HepG2 (cell line): ENCODE measurements around the gene CD79A. TPM values are rescaled to one million over a fixed set of nuclear protein-coding genes. Genes with fewer than 3 reads are reported as not detected.

Experiments
- CREB1 ChIP-seq, 2 experiments: fragments of 450-650 bp in 1 of 2; IDR thresholded peaks; 2 replicates each; pipeline ENCODE4 v1.6.1; 2016 to 2017; ENCODE audit warnings: control low read depth in 1 of 2, mild to moderate bottlenecking in 1 of 2, missing compliant biosample characterization in 1 of 2, missing genetic modification characterization in 1 of 2
- FOXA3 ChIP-seq: IDR thresholded peaks from 2 replicates; pipeline ENCODE4 v1.6.1; 2016; ENCODE audit warnings: missing genetic modification reagents, missing compliant biosample characterization
- JARID2 ChIP-seq: sonication (generic); formaldehyde crosslinking; IDR thresholded peaks from 2 replicates; pipeline ENCODE4 v1.8.1; 2023; ENCODE audit warnings: missing genetic modification reagents, inconsistent platforms; ENCODE audit not compliant: insufficient replicate concordance
- KDM2A ChIP-seq: sonication (generic); formaldehyde crosslinking; IDR thresholded peaks from 2 replicates; pipeline ENCODE4 v1.4.0; 2020; ENCODE audit warnings: low read depth, missing genetic modification reagents, borderline replicate concordance
- MAFF ChIP-seq: IDR thresholded peaks from 2 replicates; pipeline ENCODE4 v1.6.1; 2011; ENCODE audit warnings: low read depth, low read length, improper control_type of control experiment
- MAZ ChIP-seq, 2 experiments: sonication (generic) in 1 of 2; formaldehyde crosslinking in 1 of 2; IDR thresholded peaks; 2 replicates each; pipeline versions ENCODE4 v1.5.0 to v1.6.1; 2012 to 2020; ENCODE audit warnings: low read depth in 2 of 2, mild to moderate bottlenecking in 2 of 2, borderline replicate concordance in 1 of 2, improper control_type of control experiment in 1 of 2, low read length in 1 of 2, missing genetic modification reagents in 1 of 2, moderate library complexity in 1 of 2
- MXD4 ChIP-seq: IDR thresholded peaks from 2 replicates; pipeline ENCODE4 v1.6.1; 2016; ENCODE audit warnings: mild to moderate bottlenecking, missing biosample characterization, missing genetic modification reagents
- PATZ1 ChIP-seq: sonication (generic); formaldehyde crosslinking; IDR thresholded peaks from 2 replicates; pipeline ENCODE4 v1.4.0; 2020; ENCODE audit warnings: missing genetic modification reagents
- RFX1 ChIP-seq: fragments of 450-650 bp; IDR thresholded peaks from 2 replicates; pipeline ENCODE4 v1.6.1; 2017
- TOPORS ChIP-seq: sonication (generic); formaldehyde crosslinking; IDR thresholded peaks from 2 replicates; pipeline ENCODE4 v1.8.0; 2023; ENCODE audit warnings: mild to moderate bottlenecking, missing genetic modification reagents
- U2AF2 ChIP-seq: fragments of 200-400 bp; formaldehyde crosslinking; IDR thresholded peaks from 2 replicates; pipeline ENCODE4 v1.6.1; 2017; ENCODE audit warnings: low read depth, mild to moderate bottlenecking, low read length
- ZFP91 ChIP-seq: sonication (generic); formaldehyde crosslinking; IDR thresholded peaks from 2 replicates; pipeline ENCODE4 v1.9.0; 2022; ENCODE audit warnings: missing genetic modification reagents, mild to moderate bottlenecking, borderline replicate concordance
- ZFX ChIP-seq: sonication (generic); formaldehyde crosslinking; IDR thresholded peaks from 2 replicates; pipeline ENCODE4 v1.4.0; 2020; ENCODE audit warnings: mild to moderate bottlenecking, low read depth, missing genetic modification reagents, moderate library complexity
- ZNF20 ChIP-seq: sonication (generic); formaldehyde crosslinking; IDR thresholded peaks from 2 replicates; pipeline ENCODE4 v1.4.0; 2020; ENCODE audit warnings: mild to moderate bottlenecking, moderate library complexity, missing genetic modification reagents
- ZNF296 ChIP-seq: sonication (generic); formaldehyde crosslinking; conservative IDR thresholded peaks from 2 replicates; pipeline ENCODE4 v1.5.0; 2020; ENCODE audit warnings: mild to moderate bottlenecking, missing genetic modification reagents
- ZNF484 ChIP-seq: sonication (generic); formaldehyde crosslinking; IDR thresholded peaks from 2 replicates; pipeline ENCODE4 v1.5.1; 2020; ENCODE audit warnings: mild to moderate bottlenecking, low read depth, missing genetic modification reagents, borderline replicate concordance
- ZNF577 ChIP-seq: sonication (generic); formaldehyde crosslinking; IDR thresholded peaks from 2 replicates; pipeline ENCODE4 v1.4.0; 2020; ENCODE audit warnings: mild to moderate bottlenecking, low read depth, missing genetic modification reagents, borderline replicate concordance
- ZNF790 ChIP-seq: sonication (generic); formaldehyde crosslinking; IDR thresholded peaks from 2 replicates; pipeline ENCODE4 v1.8.0; 2022; ENCODE audit warnings: missing genetic modification reagents, mild to moderate bottlenecking, borderline replicate concordance
- polyA plus RNA-seq, 8 experiments: library from polyadenylated mRNA; depleted of rRNA in 3 of 8; stranded (reverse) in 7 of 8; unstranded in 1 of 8; fragments of >200 nt; fragmentation: Illumina TruSeq in 4 of 8; extraction: Trizol in 4 of 8; gene quantifications; 2 replicates each; pipeline versions ENCODE4 v1.2.1 to v1.2.3, GENCODE V29; 2011 to 2016; ENCODE audit warnings: low read depth in 4 of 8, missing spikeins in 1 of 8, mixed read lengths in 1 of 8; ENCODE audit not compliant: insufficient read depth in 1 of 8
- total RNA-seq, 5 experiments: library from RNA; depleted of rRNA; stranded (reverse); fragments of >200 nt; fragmentation: Illumina TruSeq; extraction: Trizol; gene quantifications; 2 replicates each; pipeline ENCODE4 v1.2.3, GENCODE V29; 2016; ENCODE audit warnings: low read depth in 1 of 5
- TF ChIP-seq, protein P1 (sequence below): sonication (generic); formaldehyde crosslinking; IDR thresholded peaks from 2 replicates; pipeline ENCODE4 v1.4.0; 2020; ENCODE audit warnings: missing genetic modification reagents, borderline replicate concordance
- TF ChIP-seq, protein P2 (sequence below): sonication (generic); formaldehyde crosslinking; IDR thresholded peaks from 2 replicates; pipeline ENCODE4 v1.5.0; 2020; ENCODE audit warnings: mild to moderate bottlenecking, missing genetic modification reagents

Gene CD79A
- total and polyA plus RNA-seq, 2 of the 13 experiments (the other 11 are each of a cell fraction or from before 2014, with no cell fraction given), result 0.24 to 0.33 TPM

- TF ChIP-seq TOPORS (CRISPR knock-in tag), result no peak
- TF ChIP-seq ZNF577 (CRISPR knock-in tag), result no peak
- no peak for TF ChIP-seq U2AF2
- no peak for TF ChIP-seq CREB1 (IDR thresholded peaks at IDR 0.05)
- no peak for TF ChIP-seq CREB1 (CRISPR knock-in tag; IDR thresholded peaks at IDR 0.05)
- no peak for TF ChIP-seq JARID2 (CRISPR knock-in tag)
- peak; percentile 75 for TF ChIP-seq PATZ1 (CRISPR knock-in tag)
- peak; percentile 39; the same call in 1 of the 2 replicates for TF ChIP-seq KDM2A
- peak; percentile 99 for TF ChIP-seq FOXA3
- TF ChIP-seq, protein P1, sequence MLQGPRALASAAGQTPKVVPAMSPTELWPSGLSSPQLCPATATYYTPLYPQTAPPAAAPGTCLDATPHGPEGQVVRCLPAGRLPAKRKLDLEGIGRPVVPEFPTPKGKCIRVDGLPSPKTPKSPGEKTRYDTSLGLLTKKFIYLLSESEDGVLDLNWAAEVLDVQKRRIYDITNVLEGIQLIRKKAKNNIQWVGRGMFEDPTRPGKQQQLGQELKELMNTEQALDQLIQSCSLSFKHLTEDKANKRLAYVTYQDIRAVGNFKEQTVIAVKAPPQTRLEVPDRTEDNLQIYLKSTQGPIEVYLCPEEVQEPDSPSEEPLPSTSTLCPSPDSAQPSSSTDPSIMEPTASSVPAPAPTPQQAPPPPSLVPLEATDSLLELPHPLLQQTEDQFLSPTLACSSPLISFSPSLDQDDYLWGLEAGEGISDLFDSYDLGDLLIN (CRISPR knock-in tag), result no peak
- no peak for TF ChIP-seq ZNF296
- TF ChIP-seq, protein P2, sequence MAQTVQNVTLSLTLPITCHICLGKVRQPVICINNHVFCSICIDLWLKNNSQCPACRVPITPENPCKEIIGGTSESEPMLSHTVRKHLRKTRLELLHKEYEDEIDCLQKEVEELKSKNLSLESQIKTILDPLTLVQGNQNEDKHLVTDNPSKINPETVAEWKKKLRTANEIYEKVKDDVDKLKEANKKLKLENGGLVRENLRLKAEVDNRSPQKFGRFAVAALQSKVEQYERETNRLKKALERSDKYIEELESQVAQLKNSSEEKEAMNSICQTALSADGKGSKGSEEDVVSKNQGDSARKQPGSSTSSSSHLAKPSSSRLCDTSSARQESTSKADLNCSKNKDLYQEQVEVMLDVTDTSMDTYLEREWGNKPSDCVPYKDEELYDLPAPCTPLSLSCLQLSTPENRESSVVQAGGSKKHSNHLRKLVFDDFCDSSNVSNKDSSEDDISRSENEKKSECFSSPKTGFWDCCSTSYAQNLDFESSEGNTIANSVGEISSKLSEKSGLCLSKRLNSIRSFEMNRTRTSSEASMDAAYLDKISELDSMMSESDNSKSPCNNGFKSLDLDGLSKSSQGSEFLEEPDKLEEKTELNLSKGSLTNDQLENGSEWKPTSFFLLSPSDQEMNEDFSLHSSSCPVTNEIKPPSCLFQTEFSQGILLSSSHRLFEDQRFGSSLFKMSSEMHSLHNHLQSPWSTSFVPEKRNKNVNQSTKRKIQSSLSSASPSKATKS (CRISPR knock-in tag), result no peak
- peak; percentile 49 for TF ChIP-seq ZFX (CRISPR knock-in tag)
- no peak for TF ChIP-seq RFX1
- no peak for TF ChIP-seq MAZ (IDR thresholded peaks at IDR 0.05; ENCODE audit: borderline replicate concordance, low read depth, low read length)
- peak; percentile 72; the same call in 1 of the 2 replicates for TF ChIP-seq MAZ (CRISPR knock-in tag; IDR thresholded peaks at IDR 0.05; ENCODE audit: low read depth)
- no peak for TF ChIP-seq ZNF20
- 0 out of 2 replicates have a peak, but pooled peaks have one; percentile 26 for TF ChIP-seq MXD4 (CRISPR knock-in tag)
- peak; percentile 32; the same call in 1 of the 2 replicates for TF ChIP-seq ZFP91
- TF ChIP-seq ZNF790 (CRISPR knock-in tag), result no peak
- no peak for TF ChIP-seq MAFF
- no peak for TF ChIP-seq ZNF484
Measured at GRCh38 chr19:41904118-41904870, 27.2 kb downstream of the CD79A start (continued).
